GM21526 (cell line): Measurements from ENCODE around the gene FAF1.

Experiments used
- ATAC-seq: cut with Tn5 transposase; IDR thresholded peaks from one replicate; pipeline ENCODE4 v1.9.1; 2021; ENCODE audit warnings: moderate library complexity; ENCODE audit not compliant: unreplicated experiment, low FRiP score

Gene FAF1

DNA sequence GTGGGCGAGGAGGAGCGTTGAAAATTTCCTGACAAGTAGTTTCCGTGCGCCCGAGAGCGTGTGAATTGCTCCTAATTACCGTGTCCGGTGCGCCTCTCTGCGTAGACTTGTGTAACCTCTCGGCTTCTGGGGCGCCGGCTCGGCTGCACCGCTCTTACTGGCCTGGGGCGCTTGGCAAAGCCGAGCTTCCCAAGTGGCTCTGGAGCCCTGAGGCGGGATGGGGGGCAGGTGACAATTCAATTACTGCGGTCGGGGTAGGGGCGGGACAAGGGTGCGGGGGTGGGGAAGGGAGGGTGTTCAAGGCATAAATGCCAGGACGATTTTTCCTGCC, 536.4 kb downstream of the FAF1 start:
- ATAC-seq = no peak

- no peak for ATAC-seq
These were observed 537.0 kb downstream of the FAF1 start, which contains the start of gene DMRTA2 for GRCh38 chr1:50422946-50423669. TSS of gene DMRTA2 (minus strand) at chr1:50423443. CDS start at chr1:50421536, 1,907 bp downstream.

DNA sequence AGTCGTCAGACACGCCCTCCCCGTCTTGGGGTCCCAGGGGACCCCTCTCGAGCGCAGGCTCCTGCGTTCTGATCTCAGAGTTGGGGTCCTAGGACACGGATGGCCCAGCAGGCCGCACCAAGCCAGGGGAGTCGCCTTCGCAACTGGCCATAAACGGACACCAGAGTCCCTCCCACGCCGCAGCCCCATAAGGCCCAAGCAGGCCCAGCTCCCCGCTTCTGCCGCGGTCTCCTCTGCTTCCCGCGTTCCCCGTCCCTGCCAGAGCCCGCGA, 537.5 kb downstream of the FAF1 start:
- ATAC-seq = no peak

DNA sequence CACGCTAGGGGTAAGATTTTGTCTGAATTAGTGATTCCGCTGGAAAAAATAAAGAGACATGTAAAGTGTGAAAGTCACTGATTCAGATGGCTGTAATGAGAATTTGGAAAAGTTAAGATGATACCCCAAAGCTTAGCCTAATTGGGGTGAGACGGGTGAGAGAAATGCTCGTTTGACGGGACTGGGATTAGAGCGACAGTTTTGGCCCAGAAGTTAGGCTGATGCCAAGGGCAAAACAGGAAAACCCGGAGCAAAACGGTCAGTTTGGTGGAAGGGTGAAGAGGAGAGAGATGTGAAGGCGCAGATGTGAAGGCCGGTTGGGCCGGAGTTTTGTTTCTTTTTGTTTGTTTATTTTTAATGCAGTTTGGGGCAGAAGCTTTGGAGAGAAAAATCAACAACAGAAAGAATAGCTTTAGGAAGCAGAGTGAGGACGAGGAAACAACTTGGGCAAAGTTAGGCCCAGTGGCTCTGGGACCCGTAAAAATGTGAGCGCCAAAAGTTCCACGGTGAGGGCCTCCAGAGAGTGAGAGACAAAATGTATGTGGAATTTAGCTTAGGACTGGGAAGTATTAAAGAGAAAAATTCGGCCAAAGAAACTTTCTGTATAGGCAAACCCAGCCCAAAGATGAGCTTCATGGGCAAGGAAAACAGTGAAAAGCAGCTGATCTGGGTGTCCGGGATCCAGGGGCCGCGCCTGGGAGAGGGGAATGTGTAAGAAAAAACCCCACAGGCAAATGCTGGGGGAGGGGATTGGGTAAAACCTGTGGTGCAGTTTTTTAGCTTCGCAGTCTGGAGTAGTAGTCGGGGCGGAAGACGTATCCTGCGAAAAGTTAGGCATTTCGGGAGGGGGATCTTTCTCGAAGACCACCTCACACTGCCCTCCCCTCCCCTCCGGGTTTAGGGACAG, 538.0 kb downstream of the FAF1 start:
- ATAC-seq = no peak

GRCh38 chr1:50421366-50421748, 538.7 kb downstream of the FAF1 start:
- no peak for ATAC-seq

- no peak for ATAC-seq
These were observed 539.2 kb downstream of the FAF1 start for GRCh38 chr1:50420689-50421365.

- no peak for ATAC-seq
These were observed 540.0 kb downstream of the FAF1 start for GRCh38 chr1:50419907-50420677.

GRCh38 chr1:50419192-50419906, 540.7 kb downstream of the FAF1 start:
- ATAC-seq = no peak

- no peak for ATAC-seq
These were observed 541.4 kb downstream of the FAF1 start for GRCh38 chr1:50418600-50419109.

DNA sequence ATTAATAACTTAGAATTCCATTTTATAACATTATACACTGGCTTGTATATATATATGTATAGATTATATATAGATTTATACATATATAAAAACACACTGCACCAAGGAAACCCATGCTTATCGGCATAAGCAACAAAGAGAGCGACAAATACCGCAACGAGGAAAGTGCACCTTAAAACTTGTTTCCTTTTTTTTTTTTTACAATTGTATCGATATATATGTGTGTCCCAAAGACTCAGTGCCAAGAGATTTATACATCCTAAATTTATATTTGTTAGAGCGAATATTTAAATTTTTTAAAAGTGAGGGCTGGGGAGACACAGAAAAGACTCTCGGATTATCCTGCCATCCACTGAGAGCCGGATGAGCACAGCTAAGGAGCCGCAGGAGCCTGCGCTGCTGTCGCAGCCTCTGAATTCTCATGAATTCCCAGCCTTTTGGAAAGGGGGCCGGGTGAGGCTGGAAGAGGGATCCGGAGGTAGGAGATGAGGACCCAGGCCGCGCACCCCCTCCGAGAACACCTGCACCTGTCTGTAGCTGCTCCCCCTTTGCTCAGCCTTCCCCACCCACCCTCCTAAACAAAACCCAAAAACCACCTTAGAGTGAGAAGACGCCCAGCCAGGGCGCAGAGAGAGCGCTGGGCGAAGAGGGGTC, 542.0 kb downstream of the FAF1 start:
- ATAC-seq = no peak

DNA sequence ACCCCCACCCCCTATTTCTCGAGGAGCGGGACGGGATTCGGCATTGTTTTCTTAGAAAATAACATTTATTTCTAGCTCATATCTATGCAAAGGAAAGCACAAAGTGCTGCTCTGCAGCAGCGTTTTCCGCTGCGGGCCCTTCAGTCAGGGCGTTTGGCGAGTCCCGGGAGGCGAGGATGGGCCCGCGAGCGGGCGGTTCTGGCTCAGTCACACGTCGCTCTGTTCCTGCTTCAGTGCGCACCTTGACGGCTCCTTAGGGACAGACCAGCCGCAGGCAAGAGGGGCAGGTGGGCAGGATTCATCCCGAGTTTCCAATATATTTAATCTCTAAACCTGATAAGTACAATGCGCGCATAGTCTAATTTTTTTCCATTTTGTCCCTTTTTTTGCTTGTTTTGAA, 542.6 kb downstream of the FAF1 start:
- no peak for ATAC-seq

DNA sequence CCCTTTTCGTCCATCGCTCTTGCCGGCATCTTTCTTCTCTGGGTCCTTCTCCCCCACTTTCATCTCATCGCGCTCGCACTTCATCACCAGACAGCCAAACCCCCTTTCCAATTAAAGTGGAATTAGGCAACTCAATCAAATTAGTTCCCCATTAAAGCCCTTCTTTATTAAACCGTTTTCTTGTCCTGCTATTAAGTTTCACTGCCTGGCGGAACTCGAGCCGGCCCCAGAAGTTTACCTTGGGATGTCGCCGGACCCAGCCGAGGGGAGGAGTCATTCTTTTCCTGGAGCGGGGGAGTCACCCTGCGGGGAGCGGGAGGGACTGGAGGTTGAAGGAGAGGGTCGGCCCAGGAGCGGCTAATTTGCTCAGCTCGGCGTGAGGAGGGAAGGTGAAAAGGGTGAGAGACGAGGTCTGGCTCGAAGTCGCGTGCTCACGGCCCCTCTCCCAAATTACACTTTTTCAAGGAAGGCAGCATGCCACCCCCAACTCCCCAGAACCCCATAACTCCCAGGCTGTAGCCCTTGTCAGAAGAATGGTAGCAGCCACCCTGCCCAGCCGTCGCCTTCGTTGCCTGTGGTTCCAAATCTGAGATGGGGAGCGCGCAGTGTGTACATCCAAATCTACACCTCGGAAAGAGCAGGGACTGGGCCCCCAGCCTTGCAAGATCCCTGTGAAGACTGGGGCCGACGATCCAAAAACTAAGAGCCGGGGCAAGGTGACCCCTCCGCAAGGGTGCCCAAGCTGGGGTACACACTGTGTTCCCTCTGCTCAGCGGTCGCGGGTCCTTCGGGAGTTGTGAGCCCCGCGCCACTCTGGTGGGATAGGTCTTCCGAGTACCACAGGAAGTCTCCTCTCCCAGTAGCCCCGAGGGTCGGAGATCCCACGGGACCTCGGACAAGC, 543.3 kb downstream of the FAF1 start:
- no peak for ATAC-seq

GRCh38 chr1:50416150-50416527, 543.9 kb downstream of the FAF1 start:
- ATAC-seq = no peak

DNA sequence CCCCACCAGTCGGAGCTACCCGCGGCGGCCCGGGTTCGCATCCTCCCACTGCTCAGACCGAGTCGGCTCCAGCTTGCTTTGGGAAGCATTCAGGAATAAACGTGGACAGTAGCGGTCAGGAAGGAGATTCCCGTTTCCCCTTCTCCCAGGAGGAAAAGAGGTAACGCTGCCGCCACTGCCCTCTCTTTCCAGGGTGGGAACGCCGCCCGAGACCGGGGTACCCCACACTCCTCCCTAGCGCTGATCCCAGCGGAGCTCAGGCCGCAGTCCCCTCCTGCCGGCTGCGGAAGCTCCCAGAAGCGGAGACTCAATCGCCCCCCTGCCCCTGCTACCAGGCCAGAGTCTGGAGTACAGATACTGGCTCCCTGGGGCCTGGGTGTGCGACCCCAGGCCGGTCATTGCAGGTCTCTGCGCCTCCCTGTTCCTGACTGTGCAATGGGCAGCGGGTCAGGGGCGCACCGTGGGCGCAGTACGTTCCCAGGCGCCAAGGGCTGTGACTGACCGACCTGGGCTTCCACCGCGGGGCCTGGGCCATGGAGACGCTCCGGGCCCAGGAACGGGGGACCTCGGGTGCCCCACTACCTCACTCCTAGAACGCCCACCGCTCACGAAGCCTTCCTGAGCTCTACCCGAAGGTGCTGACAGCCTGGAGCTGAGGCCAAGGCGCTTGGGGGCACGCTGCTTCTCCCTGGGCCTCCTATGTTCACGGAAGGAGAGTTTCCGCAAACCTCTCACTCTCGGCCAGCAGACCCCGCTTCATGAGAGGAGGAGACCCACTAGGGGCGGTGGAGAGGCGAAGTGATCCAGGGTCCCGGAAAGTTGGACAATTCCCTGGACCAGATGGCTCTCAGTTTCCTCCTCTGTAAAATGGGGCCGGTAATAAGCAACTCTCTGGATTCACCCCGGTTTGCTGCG, 544.6 kb downstream of the FAF1 start:
- ATAC-seq = no peak

DNA sequence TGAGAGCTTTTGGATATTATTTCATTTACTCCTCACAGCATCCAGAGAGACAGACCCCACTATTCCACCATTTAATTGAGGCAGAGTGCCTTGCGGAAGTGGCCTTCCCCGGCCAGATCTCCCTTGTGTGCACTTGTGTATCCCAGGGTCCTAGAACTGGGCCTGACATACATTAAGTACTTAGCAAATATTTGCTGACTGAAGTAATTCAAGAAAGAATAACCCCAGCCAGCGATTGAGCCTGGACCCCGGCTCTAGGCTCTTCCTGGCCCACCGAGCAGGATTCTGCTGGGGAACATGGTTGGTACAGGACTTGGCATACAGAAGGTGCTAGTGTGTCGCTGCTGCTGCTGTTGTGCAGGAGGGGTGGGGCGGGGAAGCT, 545.2 kb downstream of the FAF1 start:
- no peak for ATAC-seq

DNA sequence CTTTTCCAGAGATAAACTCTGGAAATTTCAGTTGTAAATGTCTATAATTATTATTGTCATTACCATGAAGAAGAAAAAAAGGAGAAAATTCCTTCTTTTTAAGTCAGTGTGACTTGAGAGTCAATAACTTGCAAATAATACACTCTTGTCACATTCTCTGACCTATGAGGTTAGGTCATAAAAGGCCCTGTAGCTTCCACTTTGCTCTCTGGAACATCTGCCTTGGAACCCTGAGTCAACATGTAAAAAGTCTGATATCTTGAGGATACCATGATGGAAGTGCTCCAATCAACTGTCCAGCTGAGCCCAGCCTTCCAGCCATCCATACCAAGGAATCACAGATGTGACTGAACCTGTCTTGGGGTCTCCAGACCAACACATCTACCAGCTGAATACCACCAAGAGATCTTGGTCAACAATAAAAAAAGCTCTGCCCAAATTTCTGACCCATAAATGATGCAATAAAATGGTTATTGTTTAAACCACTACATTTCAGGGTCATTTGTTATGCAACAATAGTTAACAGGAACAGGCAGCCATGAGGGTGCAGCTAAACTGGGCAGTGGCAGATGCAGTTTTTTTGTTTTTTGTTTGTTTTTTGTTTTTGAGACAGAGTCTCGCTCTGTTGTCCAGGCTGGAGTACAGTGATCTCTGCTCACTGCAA, 547.1 kb downstream of the FAF1 start:
- no peak for ATAC-seq

- no peak for ATAC-seq
These were observed 554.3 kb downstream of the FAF1 start for GRCh38 chr1:50405814-50406213.
